Activated CD8-positive, alpha-beta T cell treated with anti-CD3 and anti-CD28 coated beads for 36 hours (primary cell): ENCODE data around the gene ATP2C2. TPM values are rescaled to one million over a fixed set of nuclear protein-coding genes. Genes with fewer than 3 reads are reported as not detected.

Experiments
- ATAC-seq: fragments of 200-7000 bp; cut with Tn5 transposase; one replicate; pipeline ENCODE4 v1.10.0; 2021; ENCODE audit warnings: mild to moderate bottlenecking, moderate library complexity
- CTCF ChIA-PET: fragments of 350-600 bp; sonication (Branson Sonifier 250); formaldehyde crosslinking; loops from one replicate; lab custom pipeline; 2021; ENCODE audit warnings: antibody characterized with exemption; lab: Charles Lee
- POLR2A ChIA-PET: fragments of 350-600 bp; sonication (Branson Sonifier 250); formaldehyde crosslinking; loops from one replicate; lab custom pipeline; 2021; ENCODE audit warnings: antibody characterized with exemption; lab: Charles Lee
- DNase-seq: peaks from one replicate; pipeline ENCODE4 v3.0.0-alpha.2; 2020
- H3K27ac Mint-ChIP-seq: one replicate; pipeline ENCODE4 v1.8.0; 2021; ENCODE audit warnings: mild to moderate bottlenecking, mixed read lengths
- H3K27me3 Mint-ChIP-seq: one replicate; pipeline ENCODE4 v1.8.0; 2021; ENCODE audit warnings: mixed read lengths
- H3K36me3 Mint-ChIP-seq: one replicate; pipeline ENCODE4 v1.8.0; 2021; ENCODE audit warnings: low read depth, mixed read lengths
- H3K4me1 Mint-ChIP-seq: one replicate; pipeline ENCODE4 v1.8.0; 2021; ENCODE audit warnings: low read depth, mixed read lengths
- H3K4me3 Mint-ChIP-seq: one replicate; pipeline ENCODE4 v1.8.0; 2021; ENCODE audit warnings: mild to moderate bottlenecking, moderate library complexity, mixed read lengths
- H3K9me3 Mint-ChIP-seq: one replicate; pipeline ENCODE4 v1.8.0; 2021; ENCODE audit warnings: mixed read lengths
- CTCF ChIP-seq: fragments of 200-600 bp; IDR thresholded peaks from one replicate; pipeline ENCODE4 v1.8.0; 2022; ENCODE audit warnings: antibody characterized with exemption, mild to moderate bottlenecking
- intact Hi-C: fragments of 100-400 bp; cut with micrococcal nuclease; formaldehyde crosslinking; loops from one replicate; pipeline ENCODE4 v1.10.0; 2022
- total RNA-seq, 2 experiments: library from RNA; stranded (reverse); gene quantifications; one replicate each; pipeline ENCODE4 v1.2.3, GENCODE V29; 2021

The ATP2C2 gene
- total RNA-seq, 2 experiments from 2014 or later, result not detected

- TF ChIP-seq CTCF, result no peak
- Mint-ChIP-seq H3K27ac (no peak overlapping the region), H3K27me3 (peaks cover 2% of the 10 kb centered on the region), H3K36me3 (no peaks in the 10 kb centered on the region), H3K4me1 (no peaks in the 10 kb centered on the region), H3K4me3 (no peak overlapping the region), H3K9me3 (no peaks in the 10 kb centered on the region)
- ATAC-seq (no peak), DNase-seq (no peak)
- POLR2A ChIA-PET, result no interaction called here
- CTCF ChIA-PET, result no interaction called here
- intact Hi-C loops, result no loop called here
These were observed 45.1 kb downstream of the ATP2C2 start for GRCh38 chr16:84413244-84414004.

GRCh38 chr16:84414789-84415326, 46.5 kb downstream of the ATP2C2 start:
- POLR2A ChIA-PET, result no interaction called here
- no peak for TF ChIP-seq CTCF
- Mint-ChIP-seq H3K36me3 (no peaks in the 10 kb centered on the region), H3K4me1 (no peaks in the 10 kb centered on the region), H3K27ac (no peak overlapping the region), H3K4me3 (no peak overlapping the region), H3K27me3 (peaks cover 1% of the 10 kb centered on the region), H3K9me3 (no peaks in the 10 kb centered on the region)
- ATAC-seq (no peak), DNase-seq (no peak)
- intact Hi-C loops, result no loop called here
- CTCF ChIA-PET, result no interaction called here

- ChIA-PET POLR2A (no interaction called here), CTCF (no interaction called here)
- intact Hi-C loops, result no loop called here
- no peaks in the 10 kb centered on the region for H3K36me3 Mint-ChIP-seq
- H3K4me1 Mint-ChIP-seq, result peaks cover 2% of the 10 kb centered on the region
- DNase-seq, result no peak
- no peak overlapping the region for H3K4me3 Mint-ChIP-seq
- no peak overlapping the region for H3K27ac Mint-ChIP-seq
- H3K27me3 Mint-ChIP-seq, result peaks cover 1% of the 10 kb centered on the region
- ATAC-seq, result no peak
- peaks cover 3% of the 10 kb centered on the region for H3K9me3 Mint-ChIP-seq
- TF ChIP-seq CTCF, result no peak
These were observed 48.3 kb downstream of the ATP2C2 start for GRCh38 chr16:84416407-84417321.

GRCh38 chr16:84418056-84418849, 49.9 kb downstream of the ATP2C2 start:
- POLR2A ChIA-PET, result no interaction called here
- peaks cover 1% of the 10 kb centered on the region for H3K27me3 Mint-ChIP-seq
- DNase-seq (no peak), ATAC-seq (no peak)
- peaks cover 4% of the 10 kb centered on the region for H3K9me3 Mint-ChIP-seq
- H3K27ac Mint-ChIP-seq, result no peak overlapping the region
- H3K36me3 Mint-ChIP-seq, result no peaks in the 10 kb centered on the region
- intact Hi-C loops, result no loop called here
- H3K4me3 Mint-ChIP-seq, result no peak overlapping the region
- CTCF ChIA-PET, result interaction anchor here (0.6 kb wide), 1 partner anchor 44 kb away, joined by 3 read pairs; no protein-coding TSS in a partner anchor
- TF ChIP-seq CTCF, result no peak
- H3K4me1 Mint-ChIP-seq, result peaks cover 2% of the 10 kb centered on the region
